SH-SY5Y (cell line): ENCODE measurements around the gene APBB1.

Experiments used
- GATA2 ChIP-seq: IDR thresholded peaks from 2 replicates; pipeline ENCODE4 v1.6.1; 2011; ENCODE audit warnings: mild to moderate bottlenecking, low read depth, low read length
- GATA3 ChIP-seq: IDR thresholded peaks from 2 replicates; pipeline ENCODE4 v1.6.1; 2011; ENCODE audit warnings: low read depth, mild to moderate bottlenecking, low read length, moderate library complexity

DNA sequence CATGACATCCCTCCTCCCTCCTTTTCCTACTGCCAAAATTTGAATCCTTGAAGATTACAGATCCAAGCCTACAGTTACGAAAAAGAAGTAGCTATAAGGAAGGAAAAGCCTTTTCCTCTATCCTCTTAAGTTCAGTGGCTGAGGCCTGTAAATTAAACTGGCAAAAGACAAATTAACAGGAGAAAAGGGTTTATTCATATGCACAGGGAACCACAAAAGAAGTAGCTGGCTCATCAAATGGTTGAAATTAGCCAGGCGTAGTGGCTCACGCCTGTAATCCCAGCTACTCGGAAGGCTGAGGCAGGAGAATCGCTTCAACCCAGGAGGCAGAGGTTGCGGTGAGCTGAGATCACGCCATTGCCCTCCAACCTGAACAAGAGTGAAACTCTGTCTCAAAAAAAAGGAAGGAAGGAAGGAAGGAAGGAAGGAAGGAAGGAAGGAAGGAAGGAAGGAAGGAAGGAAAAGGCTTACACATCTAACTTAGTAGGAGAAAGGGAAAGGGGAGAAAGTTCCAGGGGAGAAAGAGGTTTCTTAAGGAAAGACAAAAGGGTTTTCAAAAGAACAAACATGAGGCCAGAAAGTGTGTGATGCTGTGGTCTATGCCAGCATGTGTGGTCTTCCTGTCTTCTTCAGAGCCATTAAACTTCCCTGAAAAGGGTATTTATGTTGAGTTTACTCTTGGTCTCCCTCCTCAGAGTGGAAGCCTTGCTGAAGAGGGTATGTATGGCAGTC lies 33.7 kb downstream of the APBB1 start:
- no peak for TF ChIP-seq GATA3
- no peak for TF ChIP-seq GATA2
